AG08396 (cell line): ENCODE measurements around the gene CRHR1.

Experiments
- DNase-seq: peaks from one replicate; pipeline ENCODE4 v3.0.0; 2012; ENCODE audit warnings: low spot score, mixed read lengths

Gene CRHR1

DNA sequence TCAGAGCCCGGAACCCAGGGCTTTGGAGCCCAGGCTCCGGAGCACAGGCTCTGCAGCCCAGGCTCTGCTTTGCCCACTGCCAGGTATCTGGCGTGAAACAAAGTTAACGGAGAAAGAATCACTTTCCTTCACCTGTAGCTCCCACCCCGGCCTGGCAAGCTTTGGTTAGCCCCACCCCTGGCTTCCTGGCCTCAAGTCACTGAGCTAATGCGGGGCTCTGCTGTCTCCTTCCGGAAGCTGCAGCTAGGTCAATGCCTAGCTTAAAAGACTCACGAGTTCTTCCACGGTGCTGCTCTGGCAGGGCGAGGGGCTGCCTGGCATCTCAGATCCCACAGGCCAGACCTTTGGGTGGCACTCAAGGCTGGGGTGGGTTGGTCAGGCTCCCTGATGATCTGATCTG is 39.5 kb downstream of the CRHR1 start:
- DNase-seq: no peak

DNA sequence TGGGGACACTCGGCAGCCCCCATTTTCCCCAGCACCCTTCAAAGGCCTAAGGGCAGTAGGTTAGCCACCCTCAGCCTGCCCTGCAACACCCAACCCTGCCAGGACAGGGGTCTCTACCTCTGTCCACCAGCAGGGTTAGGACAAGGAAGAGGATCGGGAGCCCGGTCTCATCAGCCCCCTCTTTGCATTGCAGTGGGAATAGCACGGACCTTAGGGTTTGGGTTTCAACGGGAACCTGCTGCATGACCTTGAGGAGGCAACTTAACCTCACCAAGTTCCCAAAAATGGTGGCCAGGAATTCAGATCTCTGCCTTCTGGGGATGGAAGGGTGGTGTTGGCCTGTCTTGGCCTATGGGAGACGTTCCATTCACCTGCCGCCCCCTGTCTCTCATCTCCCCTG is 40.4 kb downstream of the CRHR1 start:
- DNase-seq: no peak

DNA sequence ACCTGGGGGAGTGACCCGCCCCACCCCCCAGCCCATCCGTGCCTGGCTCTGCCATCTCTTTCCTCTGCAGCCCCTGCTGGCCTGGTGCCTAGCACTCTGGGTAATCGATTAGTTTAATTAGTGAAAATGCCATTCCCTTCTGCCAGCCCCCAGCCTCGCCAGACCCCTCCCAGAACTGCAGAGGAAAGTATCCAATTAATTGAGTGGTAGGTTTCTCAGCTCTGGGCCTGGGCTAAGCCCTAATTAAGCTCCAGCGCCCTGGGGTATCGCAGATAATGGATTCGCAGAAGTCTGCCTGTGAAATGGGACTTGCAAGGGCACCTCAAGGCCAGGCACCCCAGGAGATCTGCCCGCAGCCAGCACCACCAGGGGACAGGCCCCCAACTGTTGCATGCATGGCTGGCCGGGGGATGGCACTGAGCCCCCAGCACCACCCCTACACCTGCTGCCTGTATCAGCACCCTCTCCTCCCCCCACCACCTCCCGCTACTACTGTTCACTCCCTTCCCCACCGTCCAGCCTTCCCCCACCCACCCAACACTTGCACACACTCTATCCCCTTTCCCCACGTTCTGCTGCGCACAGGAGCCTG is 40.9 kb downstream of the CRHR1 start:
- DNase-seq: no peak

DNA sequence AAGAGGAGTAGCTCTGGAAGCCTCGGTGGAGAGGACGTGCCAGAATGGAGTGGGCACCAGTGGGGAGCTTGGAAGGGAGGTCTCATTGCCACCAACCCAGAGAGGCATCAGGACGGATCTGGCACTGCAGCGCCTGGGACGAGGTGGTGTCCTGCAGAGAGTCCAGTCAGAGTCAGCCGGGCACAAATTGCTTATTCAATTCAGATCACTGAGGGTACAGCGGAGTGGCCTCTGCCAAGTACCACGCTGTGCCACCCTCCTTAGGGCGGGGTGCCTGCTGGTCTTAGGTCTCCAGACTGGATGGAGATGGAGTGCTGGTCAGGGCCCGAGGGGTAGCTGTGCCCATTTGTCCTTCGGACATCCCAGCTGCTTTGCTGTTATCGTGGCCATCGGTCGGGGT is 41.7 kb downstream of the CRHR1 start:
- no peak for DNase-seq

DNA sequence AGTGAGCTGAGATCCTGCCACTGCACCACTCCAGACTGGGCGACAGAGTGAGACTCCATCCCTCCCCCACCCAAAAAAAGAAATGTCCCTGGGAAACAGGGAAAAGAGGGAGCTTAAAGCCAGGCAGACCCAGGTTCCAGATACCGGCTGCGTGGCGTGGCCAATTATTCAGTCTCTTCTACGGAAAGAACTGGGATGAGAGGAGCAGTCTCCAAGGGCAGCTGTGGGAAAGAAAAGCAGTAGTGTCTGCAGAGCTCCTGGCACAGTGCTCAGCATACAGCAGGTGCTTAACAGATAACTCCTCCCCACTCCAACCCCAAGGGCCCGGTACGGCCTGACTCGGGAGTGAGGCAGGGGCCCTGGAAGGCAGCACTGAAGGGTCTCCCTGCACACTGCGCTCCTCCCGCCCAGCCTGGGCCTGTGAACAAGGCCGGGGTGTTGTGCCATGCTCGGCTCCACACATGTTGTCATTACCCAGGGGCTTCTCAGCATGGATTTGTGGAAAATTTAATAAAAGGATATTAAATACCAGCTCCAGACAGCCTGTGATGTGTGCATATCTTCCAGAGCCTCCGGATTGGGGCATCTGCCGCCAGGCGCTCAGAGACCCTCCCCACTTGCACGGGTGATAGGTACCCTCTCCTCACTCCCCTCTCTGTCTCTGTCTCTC is 42.9 kb downstream of the CRHR1 start:
- DNase-seq: no peak

DNA sequence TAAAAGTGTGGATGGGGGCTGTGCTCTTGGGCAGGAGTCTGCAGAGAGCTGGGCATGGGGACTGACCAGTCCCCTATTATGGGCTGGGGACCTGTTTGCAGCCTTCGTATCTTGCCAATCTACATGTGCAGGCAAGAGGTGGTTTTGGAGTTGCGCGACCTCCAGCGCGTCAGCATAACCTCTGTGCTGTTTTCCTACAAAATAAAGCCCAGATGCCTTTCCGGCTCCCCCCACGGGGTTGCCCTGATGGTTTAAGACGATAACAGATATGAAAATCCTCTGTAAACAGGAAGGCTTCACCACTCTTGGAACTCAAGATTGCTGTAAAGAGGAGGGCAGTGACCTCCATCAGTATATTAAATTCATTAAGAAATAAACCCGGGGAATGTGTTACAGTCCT is 44.1 kb downstream of the CRHR1 start:
- DNase-seq: no peak

DNA sequence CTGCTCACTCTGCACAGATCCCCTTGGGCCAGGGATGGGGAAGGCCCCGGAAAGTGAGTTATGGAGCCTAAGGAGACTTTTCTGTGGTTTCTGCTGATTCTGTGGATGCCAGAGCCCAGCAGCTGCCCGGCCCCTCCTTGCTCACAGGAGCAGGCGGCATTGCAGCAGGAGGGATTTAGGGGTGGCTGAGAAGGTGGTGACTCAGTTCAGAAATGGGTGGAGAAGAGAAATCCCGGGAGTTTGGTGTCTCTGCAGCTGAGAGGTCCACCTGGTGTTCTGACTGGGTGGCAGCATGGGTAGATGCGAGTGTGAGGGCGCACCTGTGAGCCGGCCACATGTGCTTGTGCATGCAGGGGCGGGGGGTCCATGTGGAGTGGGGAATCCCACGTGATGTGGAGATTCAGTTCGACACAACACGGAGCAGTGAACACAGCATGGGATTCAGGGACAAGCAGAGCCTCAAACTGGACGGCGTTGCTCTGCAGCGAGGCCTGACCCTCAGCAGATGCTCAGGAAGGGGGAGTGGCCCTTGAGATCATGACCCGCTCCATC is 44.5 kb downstream of the CRHR1 start:
- DNase-seq: no peak

DNA sequence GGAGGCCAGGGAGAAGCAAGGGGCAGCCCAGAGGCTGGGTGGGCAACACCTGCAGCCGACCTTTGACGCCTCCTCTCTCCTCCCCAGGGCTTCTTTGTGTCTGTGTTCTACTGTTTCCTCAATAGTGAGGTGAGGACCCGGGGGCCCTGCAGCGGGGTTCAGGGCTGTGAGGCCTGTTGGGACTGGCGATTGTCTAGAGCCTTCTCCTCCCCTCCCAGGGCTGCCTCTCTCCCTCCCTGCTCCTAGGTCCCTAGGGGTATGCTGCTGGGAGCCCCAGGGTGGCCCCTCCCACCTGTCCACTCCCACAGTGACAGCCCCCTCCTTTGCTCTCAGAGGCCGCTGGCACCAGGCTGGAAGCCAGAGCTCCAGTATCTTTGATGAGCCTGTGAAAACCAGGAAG is 49.8 kb downstream of the CRHR1 start:
- DNase-seq: no peak

DNA sequence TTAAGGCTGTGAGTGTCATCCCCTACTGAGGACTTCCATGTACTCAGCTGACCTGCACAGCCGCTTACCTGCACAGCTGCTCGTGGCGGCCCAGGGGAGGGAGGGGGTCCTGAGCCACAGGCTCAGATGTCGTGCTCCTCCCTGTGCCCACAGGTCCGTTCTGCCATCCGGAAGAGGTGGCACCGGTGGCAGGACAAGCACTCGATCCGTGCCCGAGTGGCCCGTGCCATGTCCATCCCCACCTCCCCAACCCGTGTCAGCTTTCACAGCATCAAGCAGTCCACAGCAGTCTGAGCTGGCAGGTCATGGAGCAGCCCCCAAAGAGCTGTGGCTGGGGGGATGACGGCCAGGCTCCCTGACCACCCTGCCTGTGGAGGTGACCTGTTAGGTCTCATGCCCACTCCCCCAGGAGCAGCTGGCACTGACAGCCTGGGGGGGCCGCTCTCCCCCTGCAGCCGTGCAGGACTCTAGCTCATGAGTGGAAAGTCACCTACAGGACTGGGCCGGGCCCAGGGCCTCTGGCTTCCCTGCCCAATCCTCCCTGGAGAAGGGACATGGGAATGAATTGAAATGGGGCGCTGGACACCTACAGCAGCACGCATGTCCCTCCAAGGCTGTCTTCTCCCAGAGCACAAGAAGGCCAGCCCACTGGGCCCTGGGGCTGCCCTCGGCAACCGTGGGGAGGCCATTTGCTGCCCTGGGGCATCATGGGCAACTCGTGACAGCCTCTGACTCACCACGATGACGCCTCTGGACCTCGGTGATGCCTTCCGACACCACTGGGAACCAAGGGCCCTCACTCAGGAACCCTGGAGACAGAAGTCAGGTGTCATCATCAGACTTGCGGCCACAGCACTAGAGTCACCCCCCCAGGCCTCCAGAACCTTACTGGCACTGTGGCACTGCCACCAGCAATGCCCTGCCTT is 50.6 kb downstream of the CRHR1 start:
- DNase-seq: no peak

DNA sequence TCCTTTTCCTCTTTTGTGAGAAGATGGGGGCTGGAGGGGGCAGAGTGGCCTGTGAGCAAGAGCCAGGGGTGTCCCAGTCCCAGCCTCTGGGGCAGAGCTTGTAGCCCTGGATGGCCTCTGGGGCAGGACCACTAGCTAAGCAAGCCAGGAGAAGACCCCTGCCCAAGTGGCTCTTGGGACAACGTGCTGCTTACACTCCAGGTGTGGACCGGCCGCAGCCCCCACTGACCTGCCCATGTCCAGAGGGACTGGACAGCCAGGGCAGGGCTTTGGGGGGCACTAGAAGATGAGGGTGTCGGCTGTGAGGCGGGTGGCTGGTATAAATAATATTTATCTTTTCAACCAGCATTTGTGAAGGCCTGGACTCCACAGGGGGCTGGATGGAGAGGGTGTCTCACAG is 51.4 kb downstream of the CRHR1 start:
- no peak for DNase-seq

DNA sequence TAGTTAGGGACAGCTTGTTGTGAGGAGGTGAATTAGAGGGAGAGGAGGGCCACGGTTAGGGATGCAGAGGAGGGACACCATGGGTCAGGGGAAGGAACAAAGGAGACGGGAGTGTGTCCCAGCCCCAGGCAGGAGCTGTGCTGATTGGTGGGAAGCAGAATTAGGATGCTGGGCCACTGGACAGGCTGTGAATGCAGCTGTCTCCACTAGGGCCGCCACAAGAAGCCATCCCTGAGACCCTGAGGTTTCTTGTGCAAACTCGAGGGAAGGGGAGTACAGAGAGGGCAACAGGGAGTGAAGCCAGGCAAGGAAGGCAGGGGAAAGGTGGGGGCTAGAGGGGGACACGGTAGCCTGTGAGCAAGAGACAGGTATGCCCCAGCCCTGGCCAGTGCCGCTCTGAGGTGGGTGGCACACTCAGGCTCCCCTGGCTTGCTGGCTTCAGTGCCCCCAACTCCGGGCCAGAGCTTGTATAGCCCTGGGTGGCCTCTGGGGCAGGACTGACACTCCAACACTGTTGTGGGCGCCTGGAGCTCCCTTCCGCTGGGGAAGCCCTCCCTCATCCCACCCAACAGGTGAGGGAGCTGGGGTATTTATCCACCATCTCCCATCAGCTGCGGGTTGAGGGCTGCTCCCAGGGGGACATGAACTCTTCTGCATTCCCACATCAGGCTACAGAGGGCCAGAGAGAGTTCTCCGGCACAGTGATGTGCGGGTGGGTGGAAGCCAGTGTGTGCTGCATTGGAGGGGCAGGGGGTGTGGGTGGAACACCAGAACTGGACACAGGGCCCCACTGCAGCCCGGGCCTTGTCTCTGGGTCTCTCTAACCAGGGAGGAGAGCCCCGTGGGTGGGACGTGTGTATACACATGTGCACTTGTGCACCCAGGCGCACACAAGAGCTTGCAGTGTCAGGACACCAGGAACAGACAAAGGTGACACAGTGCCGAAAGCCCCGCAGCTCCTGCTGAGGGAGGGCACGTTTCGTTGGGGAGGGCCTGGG is 52.2 kb downstream of the CRHR1 start:
- DNase-seq: no peak

DNA sequence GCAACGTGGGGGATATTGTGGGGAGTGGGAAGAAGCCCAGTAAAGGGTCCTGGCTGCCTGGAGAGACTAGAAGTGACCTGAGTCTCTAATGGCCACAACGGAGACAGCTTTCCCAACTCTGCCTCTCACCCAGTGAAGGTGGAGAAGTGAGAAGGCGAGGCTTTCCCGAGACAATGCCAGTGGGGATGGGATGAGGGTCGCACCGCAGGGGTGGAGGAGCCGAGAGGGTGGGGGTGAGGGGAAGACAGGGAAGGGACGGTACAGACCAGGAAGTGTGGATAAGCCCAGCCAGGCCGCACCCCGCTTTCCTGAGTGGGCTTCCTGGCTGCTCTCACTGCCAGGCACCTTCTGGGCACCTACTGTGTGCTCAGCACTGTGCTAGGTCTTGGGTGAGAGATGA is 53.1 kb downstream of the CRHR1 start:
- no peak for DNase-seq

DNA sequence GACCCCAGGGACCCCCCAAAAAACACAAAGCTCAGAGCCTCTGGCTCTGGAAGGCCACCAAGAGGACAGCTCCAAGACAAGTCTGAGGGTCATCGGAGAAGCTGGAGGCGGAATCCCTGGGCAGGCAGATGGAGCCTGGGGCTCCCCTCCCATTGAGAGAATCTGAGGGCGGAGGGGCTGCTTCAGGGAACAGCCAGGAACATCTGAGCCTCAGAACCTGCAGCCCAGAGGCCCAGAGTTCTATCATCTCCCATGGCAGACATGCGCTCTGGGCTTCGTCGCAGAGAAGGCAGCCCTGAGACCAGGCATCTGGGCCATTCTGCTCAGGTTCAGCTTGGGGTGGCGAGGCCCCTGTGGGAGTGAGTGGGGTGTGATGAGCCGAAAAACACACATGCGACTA is 53.5 kb downstream of the CRHR1 start:
- DNase-seq: no peak

DNA sequence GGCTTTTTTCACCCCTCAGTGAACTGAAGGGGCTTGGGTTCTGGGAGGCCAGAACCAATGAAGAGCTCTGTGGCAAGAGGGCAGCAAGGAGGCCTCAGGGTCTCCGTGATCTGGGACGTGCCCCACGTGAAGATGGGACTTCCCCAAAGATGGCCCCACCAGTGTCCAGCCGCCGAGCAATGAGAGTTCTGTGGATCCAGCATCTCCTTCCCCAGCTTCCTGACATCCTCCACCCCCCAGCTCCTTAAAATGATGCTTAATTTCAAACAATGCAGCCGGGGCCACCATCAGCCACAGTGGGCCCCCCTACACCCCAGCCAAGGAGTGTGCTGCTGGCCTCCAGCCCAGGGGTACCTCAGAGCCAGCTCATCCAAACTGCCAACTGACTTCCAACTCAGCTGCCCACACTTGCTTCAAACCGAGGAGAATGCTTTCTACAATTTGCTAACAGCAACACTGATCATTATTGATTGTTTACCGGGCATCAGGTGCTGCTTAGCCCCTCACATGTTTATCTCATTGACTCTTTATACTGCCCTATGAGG is 54.7 kb downstream of the CRHR1 start:
- DNase-seq: no peak

DNA sequence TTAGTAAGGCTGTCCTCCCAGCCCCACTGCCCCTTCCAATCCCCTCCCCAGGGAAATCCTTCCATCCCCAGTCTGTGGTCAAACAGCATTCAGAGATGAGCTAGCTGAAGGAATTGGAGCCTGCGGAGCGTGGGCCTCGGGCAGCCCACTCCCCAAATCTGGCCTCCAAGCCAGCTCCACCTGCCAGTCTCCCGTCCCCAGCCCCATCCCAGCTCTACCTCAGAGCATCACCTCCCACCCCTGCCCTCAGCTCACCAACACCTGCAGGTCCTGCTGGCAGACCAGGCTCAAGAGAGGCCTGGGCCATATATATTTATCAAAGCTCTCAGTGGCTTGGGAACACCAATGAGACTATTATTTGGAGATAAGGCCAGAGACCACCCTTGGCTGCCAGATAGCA is 55.3 kb downstream of the CRHR1 start:
- DNase-seq: no peak

DNA sequence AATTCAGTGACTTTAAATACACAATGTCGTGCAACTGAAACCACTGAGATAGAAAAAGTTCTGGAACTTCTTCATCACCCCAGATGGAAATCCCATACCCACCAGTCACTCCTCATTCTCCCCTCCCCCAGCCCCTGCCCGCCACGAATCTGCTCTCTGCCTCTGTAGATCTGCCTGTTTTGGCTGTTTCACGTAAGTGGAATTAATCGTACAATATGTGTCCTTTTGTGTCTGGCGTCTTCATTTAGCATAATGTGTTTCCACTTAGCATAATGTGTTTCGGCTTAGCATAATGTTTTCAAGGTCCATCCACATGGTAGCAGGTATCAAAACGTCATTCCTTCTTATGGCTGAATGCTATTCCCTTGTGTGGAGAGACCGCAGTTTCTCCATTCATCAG is 57.1 kb downstream of the CRHR1 start:
- no peak for DNase-seq

DNA sequence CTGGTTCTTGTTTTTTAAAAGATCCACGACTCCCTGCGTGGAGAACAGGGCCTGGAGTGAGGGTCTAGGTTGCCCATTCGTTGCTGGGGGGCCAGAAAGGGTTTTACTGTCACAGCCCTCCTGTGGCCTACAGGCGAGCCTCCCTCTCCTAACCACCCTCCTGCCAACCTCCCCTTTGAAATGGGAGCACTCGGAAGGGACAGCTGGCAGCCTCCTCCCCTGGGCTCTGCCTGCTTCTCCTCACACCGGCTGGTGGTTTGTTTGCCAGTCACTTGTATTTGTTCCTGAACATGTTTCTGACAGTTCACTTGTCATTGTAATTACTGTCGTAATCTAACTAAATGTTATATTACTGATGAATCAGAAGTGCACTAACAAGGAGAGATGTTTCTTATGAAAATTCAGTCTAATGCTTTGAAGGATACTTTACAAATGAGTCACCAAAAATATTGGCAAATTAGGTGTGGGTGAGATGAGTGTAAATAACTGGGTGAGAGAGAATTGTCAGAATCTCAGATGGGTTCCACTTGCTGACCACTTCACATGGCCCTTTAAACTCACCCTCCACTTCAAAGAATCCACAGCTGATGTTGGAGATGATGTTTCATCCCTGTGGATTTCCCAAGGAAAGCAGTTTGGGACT is 57.9 kb downstream of the CRHR1 start:
- no peak for DNase-seq

DNA sequence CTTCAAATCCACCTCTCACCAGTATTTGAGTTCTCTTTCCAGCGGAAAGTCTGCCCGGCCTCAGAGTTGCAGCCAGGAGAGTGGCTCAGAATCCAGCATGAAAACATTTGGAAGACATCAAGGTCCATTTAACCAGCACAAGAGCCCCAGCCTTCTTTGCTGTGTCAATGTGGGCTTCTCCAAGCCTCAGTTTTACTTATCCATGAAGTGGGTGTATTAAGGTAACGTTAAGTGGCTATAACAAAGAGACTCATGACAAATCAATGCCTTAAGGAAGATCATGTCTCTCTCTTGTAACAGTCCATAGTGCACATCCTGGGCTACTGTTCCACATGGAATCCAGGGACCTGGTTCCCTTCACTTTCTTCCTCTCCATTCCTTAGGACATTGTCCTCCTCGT is 59.6 kb downstream of the CRHR1 start:
- no peak for DNase-seq

DNA sequence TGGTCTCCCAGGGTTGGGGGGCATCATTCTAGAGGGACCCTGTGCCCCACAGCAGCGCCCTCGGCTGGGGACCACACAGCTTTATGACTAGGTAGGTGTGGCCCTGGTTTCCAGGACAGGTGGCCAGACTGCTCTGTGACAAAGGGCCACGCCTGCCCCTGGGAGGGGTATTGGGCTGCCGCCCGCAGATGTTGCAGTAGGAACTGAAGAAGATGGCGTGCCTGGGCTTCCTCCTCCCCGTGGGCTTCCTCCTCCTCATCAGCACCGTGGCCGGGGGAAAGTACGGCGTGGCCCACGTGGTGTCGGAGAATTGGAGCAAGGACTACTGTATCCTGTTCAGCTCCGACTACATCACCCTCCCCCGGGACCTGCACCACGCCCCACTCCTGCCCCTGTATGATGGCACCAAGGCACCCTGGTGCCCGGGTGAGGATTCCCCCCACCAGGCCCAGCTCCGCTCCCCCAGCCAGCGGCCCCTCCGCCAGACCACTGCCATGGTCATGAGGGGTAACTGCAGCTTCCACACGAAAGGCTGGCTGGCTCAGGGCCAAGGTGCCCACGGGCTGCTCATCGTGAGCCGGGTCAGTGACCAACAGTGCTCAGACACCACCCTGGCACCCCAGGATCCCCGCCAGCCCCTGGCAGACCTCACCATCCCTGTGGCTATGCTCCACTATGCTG is 60.7 kb downstream of the CRHR1 start, which contains the start of gene SPPL2C:
TSS of gene SPPL2C (plus strand) at position 187 of the 681 bp plus-strand sequence. CDS start at position 213, 26 bp downstream.
- DNase-seq: no peak
